ENCODE results near the gene CNOT2. TPM values are rescaled to one million over a fixed set of nuclear protein-coding genes. Genes with fewer than 3 reads are reported as not detected.

CNOT2 gene
- total RNA-seq, 4 donors from 2014 or later = 64.1 to 107 (median 71.6) TPM

DNA sequence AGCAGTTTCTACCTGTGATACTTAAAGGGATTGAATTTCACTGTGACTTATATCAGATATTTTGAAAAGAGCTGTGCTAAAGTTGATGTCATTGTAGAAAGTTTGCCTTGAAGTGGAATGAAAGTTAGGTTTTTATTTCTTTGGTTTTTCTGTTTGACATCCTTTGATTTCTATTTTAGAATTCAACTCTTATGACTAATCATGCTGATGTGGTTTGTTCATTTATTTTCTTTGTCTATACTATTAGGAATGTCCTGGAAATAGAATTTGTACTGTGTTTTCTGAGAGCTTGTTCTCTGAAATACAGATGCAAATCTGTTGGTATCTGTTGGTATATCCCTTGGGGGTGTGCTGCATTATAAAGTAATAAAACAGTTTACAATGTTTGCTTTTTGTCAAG is 3.3 kb downstream of the CNOT2 start:
- peak overlapping the region in 1 of 4 donors; percentile 8 for H3K27ac ChIP-seq

DNA sequence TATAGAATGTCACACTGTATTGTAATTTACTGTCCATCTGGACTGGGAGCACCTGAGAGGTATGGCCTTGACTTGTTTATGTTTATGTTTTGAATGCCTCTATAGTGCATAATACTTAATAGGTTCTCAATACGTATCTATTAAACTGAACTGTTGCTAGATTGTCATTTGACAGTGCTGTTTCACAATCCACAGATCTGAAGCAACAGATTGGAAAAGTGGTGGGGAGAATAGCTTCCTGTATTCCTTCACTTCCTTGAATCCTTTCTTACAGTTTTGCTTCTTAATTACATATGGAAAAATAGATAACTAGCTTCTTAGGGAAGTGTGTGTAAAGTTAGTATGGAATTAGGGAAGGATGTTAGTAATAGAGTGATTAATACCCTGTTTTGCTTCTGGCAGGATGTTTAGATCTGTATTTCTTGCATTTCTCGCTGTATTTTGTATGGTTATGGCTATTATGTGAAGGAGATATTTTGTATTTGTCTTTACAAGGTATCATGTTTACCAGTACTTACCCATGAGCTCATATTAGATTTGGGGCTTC is 4.5 kb downstream of the CNOT2 start:
- Histone ChIP-seq H3K27me3 (no peaks in the 10 kb centered on the region), H3K4me3 (no peak overlapping the region), H3K36me3 (no peaks in the 10 kb centered on the region), H3K27ac (peak overlapping the region in 2 of 4 donors; percentile 4 to 18), H3K9me3 (no peaks in the 10 kb centered on the region), H3K4me1 (peaks cover 69 to 74% of the 10 kb centered on the region in 2 donors)
- intact Hi-C loops (cut with DNase I; ENCODE audit: low total_unique reads) (loop anchor here (10.0 kb wide), 2 partner anchors 67 to 1597 kb away; no protein-coding TSS in a partner anchor), in situ Hi-C loops (cut with MboI; ENCODE audit: low sequenced_read_pairs in 4 of 4) (no loop called here)
- ATAC-seq (no peak), DNase-seq (no peak)
- no peak for TF ChIP-seq POLR2A (IDR thresholded peaks at IDR 0.05)
- TF ChIP-seq, protein P1, sequence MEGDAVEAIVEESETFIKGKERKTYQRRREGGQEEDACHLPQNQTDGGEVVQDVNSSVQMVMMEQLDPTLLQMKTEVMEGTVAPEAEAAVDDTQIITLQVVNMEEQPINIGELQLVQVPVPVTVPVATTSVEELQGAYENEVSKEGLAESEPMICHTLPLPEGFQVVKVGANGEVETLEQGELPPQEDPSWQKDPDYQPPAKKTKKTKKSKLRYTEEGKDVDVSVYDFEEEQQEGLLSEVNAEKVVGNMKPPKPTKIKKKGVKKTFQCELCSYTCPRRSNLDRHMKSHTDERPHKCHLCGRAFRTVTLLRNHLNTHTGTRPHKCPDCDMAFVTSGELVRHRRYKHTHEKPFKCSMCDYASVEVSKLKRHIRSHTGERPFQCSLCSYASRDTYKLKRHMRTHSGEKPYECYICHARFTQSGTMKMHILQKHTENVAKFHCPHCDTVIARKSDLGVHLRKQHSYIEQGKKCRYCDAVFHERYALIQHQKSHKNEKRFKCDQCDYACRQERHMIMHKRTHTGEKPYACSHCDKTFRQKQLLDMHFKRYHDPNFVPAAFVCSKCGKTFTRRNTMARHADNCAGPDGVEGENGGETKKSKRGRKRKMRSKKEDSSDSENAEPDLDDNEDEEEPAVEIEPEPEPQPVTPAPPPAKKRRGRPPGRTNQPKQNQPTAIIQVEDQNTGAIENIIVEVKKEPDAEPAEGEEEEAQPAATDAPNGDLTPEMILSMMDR (IDR thresholded peaks at IDR 0.05 in 4 of 5, conservative IDR thresholded peaks at IDR 0.05 in 1 of 5) = no peak

More for the DNA sequence above, 3.3 kb downstream of the CNOT2 start:
- H3K4me1 ChIP-seq = peaks cover 65 to 77% of the 10 kb centered on the region in 2 donors
- intact Hi-C loops (cut with DNase I; ENCODE audit: low total_unique reads) (loop anchor here (10.0 kb wide), 2 partner anchors 68 to 1598 kb away; no protein-coding TSS in a partner anchor), in situ Hi-C loops (cut with MboI; ENCODE audit: low sequenced_read_pairs in 4 of 4) (no loop called here)
- H3K27me3 ChIP-seq = no peaks in the 10 kb centered on the region
- H3K9me3 ChIP-seq = no peaks in the 10 kb centered on the region
- no peak for DNase-seq
- no peak for ATAC-seq
- TF ChIP-seq, protein P1 (IDR thresholded peaks at IDR 0.05 in 4 of 5, conservative IDR thresholded peaks at IDR 0.05 in 1 of 5) = no peak
- no peak for TF ChIP-seq POLR2A (IDR thresholded peaks at IDR 0.05)
- H3K4me3 ChIP-seq = no peak overlapping the region
- H3K36me3 ChIP-seq = no peaks in the 10 kb centered on the region

DNA sequence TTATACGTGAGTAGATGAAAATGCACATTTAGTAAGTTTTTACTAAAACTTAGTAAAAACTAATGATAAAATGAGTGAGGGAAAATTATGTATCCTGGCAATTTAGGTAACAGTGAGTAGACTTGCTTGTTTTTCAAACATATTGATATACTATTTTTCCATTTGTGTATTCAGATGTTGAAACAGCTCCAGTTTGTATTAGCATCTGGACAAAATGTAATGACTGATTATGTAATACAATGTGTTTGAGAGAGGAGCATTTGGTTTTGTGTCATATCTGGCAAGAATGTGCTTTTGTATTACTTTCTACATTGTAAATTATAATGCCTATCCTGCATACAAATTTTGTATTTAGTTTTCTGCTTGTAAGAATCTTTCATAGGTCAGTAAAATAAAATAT is 5.6 kb downstream of the CNOT2 start:
- Histone ChIP-seq H3K4me1 (peaks cover 75 to 81% of the 10 kb centered on the region in 2 donors), H3K4me3 (no peak overlapping the region), H3K27ac (peak overlapping the region in 2 of 4 donors; percentile 6 to 39), H3K36me3 (no peaks in the 10 kb centered on the region), H3K27me3 (no peaks in the 10 kb centered on the region), H3K9me3 (no peaks in the 10 kb centered on the region)
- intact Hi-C loops (cut with DNase I; ENCODE audit: low total_unique reads) (loop anchor here (10.0 kb wide), 2 partner anchors 66 to 1596 kb away; no protein-coding TSS in a partner anchor), in situ Hi-C loops (cut with MboI; ENCODE audit: low sequenced_read_pairs in 4 of 4) (no loop called here)
- DNase-seq (no peak), ATAC-seq (no peak)
- TF ChIP-seq, protein P1 (IDR thresholded peaks at IDR 0.05 in 4 of 5, conservative IDR thresholded peaks at IDR 0.05 in 1 of 5) = no peak
- TF ChIP-seq POLR2A (IDR thresholded peaks at IDR 0.05) = no peak

DNA sequence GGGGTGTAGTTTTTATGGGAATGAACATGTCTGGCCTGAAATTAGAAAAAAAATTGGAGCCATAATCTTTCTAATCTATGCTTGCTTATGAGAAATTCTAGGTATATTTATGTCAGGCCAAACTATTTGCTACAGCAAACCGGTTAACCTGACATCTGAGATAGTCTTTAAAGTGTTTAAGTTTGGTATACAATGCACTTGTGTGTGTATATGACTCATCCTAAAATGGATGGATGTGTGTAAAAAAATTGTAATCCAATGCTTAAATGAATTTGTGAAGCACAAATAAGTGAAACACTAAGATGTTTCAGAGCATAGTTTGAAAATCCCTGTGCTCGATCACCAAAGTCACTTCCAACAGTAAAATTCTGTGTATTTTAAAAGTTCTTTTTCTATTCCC is 6.7 kb downstream of the CNOT2 start:
- H3K27ac ChIP-seq = no peak overlapping the region
- H3K4me1 ChIP-seq = peaks cover 75 to 81% of the 10 kb centered on the region in 2 donors
- in situ Hi-C loops (cut with MboI; ENCODE audit: low sequenced_read_pairs in 4 of 4) (loop anchor here in 1 of 4 donors (10.0 kb wide), 1 partner anchor 105 kb away; no protein-coding TSS in a partner anchor), intact Hi-C loops (cut with DNase I; ENCODE audit: low total_unique reads) (loop anchor here (10.0 kb wide), 2 partner anchors 65 to 1595 kb away; no protein-coding TSS in a partner anchor)
- no peak overlapping the region for H3K4me3 ChIP-seq
- ATAC-seq = no peak
- no peaks in the 10 kb centered on the region for H3K27me3 ChIP-seq
- TF ChIP-seq, protein P1 (IDR thresholded peaks at IDR 0.05 in 4 of 5, conservative IDR thresholded peaks at IDR 0.05 in 1 of 5) = no peak
- no peak for TF ChIP-seq POLR2A (IDR thresholded peaks at IDR 0.05)
- no peaks in the 10 kb centered on the region for H3K36me3 ChIP-seq
- no peaks in the 10 kb centered on the region for H3K9me3 ChIP-seq
- no peak for DNase-seq

All from gastrocnemius medialis (tissue), 4 donors.